Measurements from ENCODE around the gene LYPD6. TPM values are rescaled to one million over a fixed set of nuclear protein-coding genes. Genes with fewer than 3 reads are reported as not detected.
"Not testable (repeated sequence)": the region's sequence is repeated elsewhere in the genome, so short reads cannot be mapped to it uniquely, and the experiment has no call there.

The LYPD6 gene
- total RNA-seq, 1 donor = 4.3 TPM

GRCh38 chr2:149310349-149310748, 20.0 kb upstream of the LYPD6 start:
- TF ChIP-seq CTCF (IDR thresholded peaks at IDR 0.05; ENCODE audit: insufficient read depth, low read depth, low read length) = no peak
- no peak for DNase-seq (ENCODE audit: low read depth)
- no peak overlapping the region for H3K4me3 ChIP-seq (ENCODE audit: low read depth, low read length)

- no peak for TF ChIP-seq CTCF (IDR thresholded peaks at IDR 0.05; ENCODE audit: insufficient read depth, low read depth, low read length)
- no peak overlapping the region for H3K4me3 ChIP-seq (ENCODE audit: low read depth, low read length)
- no peak for DNase-seq (ENCODE audit: low read depth)
These were observed 18.3 kb upstream of the LYPD6 start for GRCh38 chr2:149312039-149312438.

- peak; percentile 33 for DNase-seq (ENCODE audit: low read depth)
- peak; percentile 93 for TF ChIP-seq CTCF (IDR thresholded peaks at IDR 0.05; ENCODE audit: insufficient read depth, low read depth, low read length)
- no peak overlapping the region for H3K4me3 ChIP-seq (ENCODE audit: low read depth, low read length)
These were observed 16.8 kb upstream of the LYPD6 start for GRCh38 chr2:149313512-149313972.

- TF ChIP-seq CTCF (IDR thresholded peaks at IDR 0.05; ENCODE audit: insufficient read depth, low read depth, low read length) = no peak
- no peak overlapping the region for H3K4me3 ChIP-seq (ENCODE audit: low read depth, low read length)
- no peak for DNase-seq (ENCODE audit: low read depth)
These were observed 15.7 kb upstream of the LYPD6 start for GRCh38 chr2:149314687-149315086.

- TF ChIP-seq CTCF (IDR thresholded peaks at IDR 0.05; ENCODE audit: insufficient read depth, low read depth, low read length) = no peak
- no peak for DNase-seq (ENCODE audit: low read depth)
- no peak overlapping the region for H3K4me3 ChIP-seq (ENCODE audit: low read depth, low read length)
These were observed 14.9 kb upstream of the LYPD6 start for GRCh38 chr2:149315461-149315860.

- DNase-seq (ENCODE audit: low read depth); H3K4me3 ChIP-seq (ENCODE audit: low read depth, low read length): not testable (repeated sequence)
These were observed 11.8 kb upstream of the LYPD6 start for GRCh38 chr2:149318566-149318965.

GRCh38 chr2:149320362-149320761, 10.0 kb upstream of the LYPD6 start:
- TF ChIP-seq CTCF (IDR thresholded peaks at IDR 0.05; ENCODE audit: insufficient read depth, low read depth, low read length) = no peak
- H3K4me3 ChIP-seq (ENCODE audit: low read depth, low read length) = no peak overlapping the region
- DNase-seq (ENCODE audit: low read depth) = no peak

Measured in fibroblast of villous mesenchyme (primary cell).